Muscle layer of colon (tissue), 2 donors: ENCODE results near the gene SIRPG.

ENCODE experiments used
- H3K27ac ChIP-seq: one replicate; pipeline ENCODE4 v1.7.0; 2013; ENCODE audit warnings: low read depth, mild to moderate bottlenecking, low read length, moderate library complexity
- H3K27me3 ChIP-seq, 2 donors: one replicate each; pipeline ENCODE4 v1.7.0; 2013; ENCODE audit warnings: low read length in 2 of 2, mild to moderate bottlenecking in 2 of 2; ENCODE audit not compliant: insufficient read depth in 2 of 2, control insufficient read depth in 1 of 2
- H3K36me3 ChIP-seq: one replicate; pipeline ENCODE4 v1.7.0; 2013; ENCODE audit warnings: mild to moderate bottlenecking, low read length; ENCODE audit not compliant: insufficient read depth
- H3K4me1 ChIP-seq: one replicate; pipeline ENCODE4 v1.7.0; 2013; ENCODE audit warnings: mild to moderate bottlenecking, low read length; ENCODE audit not compliant: insufficient read depth
- H3K4me3 ChIP-seq, 2 donors: one replicate each; pipeline ENCODE4 v1.7.0; 2013; ENCODE audit warnings: low read length in 2 of 2, low read depth in 1 of 2, mild to moderate bottlenecking in 1 of 2, moderate library complexity in 1 of 2
- H3K9ac ChIP-seq: one replicate; pipeline ENCODE4 v1.7.0; 2013; ENCODE audit warnings: low read length
- H3K9me3 ChIP-seq: one replicate; pipeline ENCODE4 v1.7.0; 2013; ENCODE audit warnings: mild to moderate bottlenecking, low read length
- donor health status: abdominal sarcoma.
- donor health status: Adenocarcinoma of cecum.

The SIRPG gene

GRCh38 chr20:1631309-1632151 is 26.0 kb downstream of the SIRPG start:
- no peak overlapping the region for H3K27ac ChIP-seq
- no peaks in the 10 kb centered on the region for H3K27me3 ChIP-seq
- no peaks in the 10 kb centered on the region for H3K9me3 ChIP-seq
- no peak overlapping the region for H3K4me3 ChIP-seq
- no peaks in the 10 kb centered on the region for H3K36me3 ChIP-seq
- no peak overlapping the region for H3K9ac ChIP-seq
- H3K4me1 ChIP-seq: no peaks in the 10 kb centered on the region

GRCh38 chr20:1630186-1630585 is 27.4 kb downstream of the SIRPG start:
- Histone ChIP-seq H3K36me3 (no peaks in the 10 kb centered on the region), H3K9ac (no peak overlapping the region), H3K27me3 (no peaks in the 10 kb centered on the region), H3K9me3 (no peaks in the 10 kb centered on the region), H3K27ac (no peak overlapping the region), H3K4me1 (no peaks in the 10 kb centered on the region), H3K4me3 (no peak overlapping the region)

- Histone ChIP-seq H3K27me3 (no peaks in the 10 kb centered on the region), H3K9me3 (no peaks in the 10 kb centered on the region), H3K9ac (no peak overlapping the region), H3K4me3 (no peak overlapping the region), H3K36me3 (no peaks in the 10 kb centered on the region), H3K27ac (no peak overlapping the region), H3K4me1 (no peaks in the 10 kb centered on the region)
Observed at GRCh38 chr20:1629321-1629720, 28.3 kb downstream of the SIRPG start.

- Histone ChIP-seq H3K27ac (no peak overlapping the region), H3K4me1 (no peaks in the 10 kb centered on the region), H3K36me3 (no peaks in the 10 kb centered on the region), H3K4me3 (no peak overlapping the region), H3K9me3 (no peaks in the 10 kb centered on the region), H3K27me3 (no peaks in the 10 kb centered on the region), H3K9ac (no peak overlapping the region)
Observed at GRCh38 chr20:1628621-1629020, 29.0 kb downstream of the SIRPG start.

GRCh38 chr20:1627200-1627550 is 30.4 kb downstream of the SIRPG start:
- Histone ChIP-seq H3K36me3 (no peaks in the 10 kb centered on the region), H3K9ac (no peak overlapping the region), H3K27ac (no peak overlapping the region), H3K4me3 (no peak overlapping the region), H3K27me3 (no peaks in the 10 kb centered on the region), H3K9me3 (no peaks in the 10 kb centered on the region), H3K4me1 (no peaks in the 10 kb centered on the region)

- no peaks in the 10 kb centered on the region for H3K36me3 ChIP-seq
- no peaks in the 10 kb centered on the region for H3K4me1 ChIP-seq
- H3K4me3 ChIP-seq: no peak overlapping the region
- no peak overlapping the region for H3K27ac ChIP-seq
- H3K27me3 ChIP-seq: no peaks in the 10 kb centered on the region
- no peak overlapping the region for H3K9ac ChIP-seq
- H3K9me3 ChIP-seq: no peaks in the 10 kb centered on the region
Observed at GRCh38 chr20:1626528-1627199, 30.9 kb downstream of the SIRPG start.

- Histone ChIP-seq H3K4me3 (no peak overlapping the region), H3K9ac (no peak overlapping the region)
Observed at GRCh38 chr20:1625083-1625690, 32.4 kb downstream of the SIRPG start.

GRCh38 chr20:1623501-1624205 is 33.9 kb downstream of the SIRPG start:
- Histone ChIP-seq H3K9me3 (no peaks in the 10 kb centered on the region), H3K4me3 (no peak overlapping the region), H3K27me3 (no peaks in the 10 kb centered on the region), H3K36me3 (no peaks in the 10 kb centered on the region), H3K27ac (no peak overlapping the region), H3K4me1 (no peaks in the 10 kb centered on the region), H3K9ac (no peak overlapping the region)

More at GRCh38 chr20:1625083-1625690, 32.4 kb downstream of the SIRPG start:
- no peaks in the 10 kb centered on the region for H3K36me3 ChIP-seq
- no peaks in the 10 kb centered on the region for H3K4me1 ChIP-seq
- no peaks in the 10 kb centered on the region for H3K27me3 ChIP-seq
- no peak overlapping the region for H3K27ac ChIP-seq
- no peaks in the 10 kb centered on the region for H3K9me3 ChIP-seq

GRCh38 chr20:1622450-1622849 is 35.1 kb downstream of the SIRPG start:
- no peaks in the 10 kb centered on the region for H3K9me3 ChIP-seq
- no peaks in the 10 kb centered on the region for H3K4me1 ChIP-seq
- no peak overlapping the region for H3K4me3 ChIP-seq
- H3K27ac ChIP-seq: no peak overlapping the region
- H3K27me3 ChIP-seq: no peaks in the 10 kb centered on the region
- no peak overlapping the region for H3K9ac ChIP-seq
- H3K36me3 ChIP-seq: no peaks in the 10 kb centered on the region

- H3K9me3 ChIP-seq: no peaks in the 10 kb centered on the region
- H3K36me3 ChIP-seq: no peaks in the 10 kb centered on the region
- no peaks in the 10 kb centered on the region for H3K27me3 ChIP-seq
- H3K4me1 ChIP-seq: no peaks in the 10 kb centered on the region
- H3K4me3 ChIP-seq: no peak overlapping the region
- H3K27ac ChIP-seq: no peak overlapping the region
- no peak overlapping the region for H3K9ac ChIP-seq
Observed at GRCh38 chr20:1621316-1621715, 36.3 kb downstream of the SIRPG start.

- no peak within 1 kb of the TSS for H3K4me3 ChIP-seq
- no peaks in the 10 kb centered on the region for H3K36me3 ChIP-seq
- H3K27me3 ChIP-seq: no peaks in the 10 kb centered on the region
- no peak within 1 kb of the TSS for H3K27ac ChIP-seq
- H3K4me1 ChIP-seq: no peaks in the 10 kb centered on the region
- H3K9ac ChIP-seq: no peak within 1 kb of the TSS
- no peaks in the 10 kb centered on the region for H3K9me3 ChIP-seq
Observed at GRCh38 chr20:1619861-1620444, 37.6 kb downstream of the SIRPG start, which contains the start of gene SIRPB1. SIRPB1 (minus strand) TSS chr20:1620009; CDS start chr20:1619944, 65 bp downstream.
